DMS114 treated with DMSO at 0.1 percent for 48 hours (cell line): ENCODE data around the gene VCAM1.
"Not testable (repeated sequence)": the region's sequence is repeated elsewhere in the genome, so short reads cannot be mapped to it uniquely, and the experiment has no call there.

Experiments used
- DNase-seq: peaks from one replicate; lab custom pipeline; 2025; ENCODE audit not compliant: unreplicated experiment; lab: John Stamatoyannopoulos, UW

Gene VCAM1

DNA sequence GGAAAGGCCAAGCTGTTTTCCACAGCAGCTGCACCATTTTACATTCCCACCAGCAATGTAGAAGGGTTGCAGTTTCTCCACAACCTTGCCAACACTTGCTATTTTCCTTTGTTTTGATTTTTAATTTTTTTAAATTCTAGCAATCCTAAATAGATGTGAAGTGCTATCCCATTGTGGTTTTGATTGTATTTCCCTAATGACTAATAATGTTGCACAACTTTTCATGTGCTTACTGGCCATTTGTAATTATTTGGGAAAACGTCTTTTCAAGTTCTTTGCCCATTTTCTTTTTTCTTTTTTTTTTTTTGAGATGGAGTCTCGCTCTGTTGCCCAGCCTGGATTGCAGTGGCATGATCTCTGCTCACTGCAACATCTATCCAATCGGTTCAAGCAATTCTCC is 53.9 kb downstream of the VCAM1 start:
- no peak for DNase-seq

DNA sequence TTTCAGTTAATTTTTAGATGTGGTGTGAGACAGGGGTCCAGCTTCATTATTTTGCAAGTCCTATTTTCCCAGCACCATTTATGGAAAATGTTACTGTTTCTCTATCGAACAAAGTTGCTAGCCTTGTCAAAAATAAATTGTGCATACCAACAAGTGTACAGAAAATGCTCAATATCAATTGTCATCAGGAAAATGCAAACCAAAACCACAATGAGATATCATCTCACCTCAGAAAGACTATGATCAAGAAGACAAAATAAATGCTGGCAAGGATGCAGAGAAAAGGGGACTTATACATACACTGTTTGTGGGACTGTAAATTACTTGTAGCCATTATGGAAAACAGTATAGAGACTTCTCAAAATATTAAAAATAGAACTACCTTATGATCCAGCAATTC is 54.8 kb downstream of the VCAM1 start:
- DNase-seq: no peak

DNA sequence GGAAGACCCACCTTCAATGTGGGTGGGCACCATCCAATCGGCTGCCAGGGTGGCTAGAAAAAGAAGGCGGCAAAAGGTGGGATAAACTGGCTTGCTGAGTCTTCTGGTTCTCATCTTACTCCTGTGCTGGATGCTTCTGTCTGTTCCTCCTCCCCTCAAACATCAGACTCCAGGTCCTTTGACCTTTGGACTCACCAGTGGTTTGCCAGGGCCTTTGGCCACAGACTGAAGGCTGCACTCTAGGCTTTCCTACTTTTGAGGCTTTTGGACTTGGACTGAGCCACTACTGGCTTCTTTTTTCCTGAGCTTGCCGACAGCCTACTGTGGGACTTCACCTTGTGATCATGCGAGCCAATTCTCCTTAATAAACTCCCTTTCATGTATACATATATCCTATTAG is 55.9 kb downstream of the VCAM1 start:
- no peak for DNase-seq

DNA sequence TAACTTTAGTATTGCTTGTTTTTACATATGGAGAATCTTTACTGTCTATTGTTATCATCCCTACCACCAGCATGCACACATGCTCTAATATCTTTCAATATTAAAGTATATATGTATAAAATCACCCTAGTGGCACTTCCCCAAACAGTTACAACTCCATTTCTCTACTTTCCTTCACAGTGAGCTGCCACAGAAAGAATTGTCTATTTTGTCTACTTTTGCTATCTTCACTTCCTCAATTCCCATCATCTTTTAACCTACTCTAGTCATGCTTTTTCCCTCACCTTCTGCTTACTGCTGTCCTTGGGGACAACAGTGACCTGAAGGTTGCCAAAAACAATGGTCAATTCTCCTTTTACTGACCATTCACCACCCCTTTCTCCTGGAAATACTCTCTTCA is 59.2 kb downstream of the VCAM1 start:
- DNase-seq: no peak

DNA sequence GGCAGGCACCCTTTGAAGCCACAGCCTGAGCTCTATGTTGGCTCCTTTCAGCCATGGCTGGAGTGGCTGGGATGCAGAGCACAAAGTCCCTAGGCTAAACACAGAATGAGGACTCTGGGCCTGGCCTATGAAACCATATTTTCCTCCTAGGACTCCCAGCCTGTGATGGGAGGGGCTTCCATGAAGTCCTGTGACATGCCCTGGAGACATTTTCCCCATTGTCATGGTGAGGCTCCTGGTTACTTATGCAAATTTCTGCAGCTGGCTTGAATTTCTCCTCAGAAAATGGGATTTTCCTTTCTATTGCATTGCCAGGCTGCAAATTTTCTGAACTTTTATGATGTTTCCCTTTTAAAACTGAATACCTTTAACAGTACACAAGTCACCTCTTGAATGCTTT is 61.3 kb downstream of the VCAM1 start:
- no peak for DNase-seq

DNA sequence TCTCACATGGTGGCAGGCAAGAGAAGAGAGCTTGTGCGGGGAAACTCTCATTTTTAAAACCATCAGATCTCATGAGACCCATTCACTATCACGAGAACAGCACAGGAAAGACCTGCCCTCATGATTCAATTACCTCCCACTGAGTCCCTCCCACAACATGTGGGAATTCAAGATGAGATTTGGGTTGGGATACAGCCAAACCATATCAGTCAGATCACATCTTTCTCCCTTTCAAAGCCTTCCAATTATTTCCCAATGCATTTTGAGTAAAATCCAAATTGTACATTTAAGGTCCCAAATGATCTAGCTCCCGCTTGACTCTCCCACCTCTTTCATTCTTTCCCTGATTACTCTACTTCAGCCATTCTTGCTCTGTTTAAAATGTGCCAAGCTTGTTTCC is 62.2 kb downstream of the VCAM1 start:
- DNase-seq: not testable (repeated sequence)

DNA sequence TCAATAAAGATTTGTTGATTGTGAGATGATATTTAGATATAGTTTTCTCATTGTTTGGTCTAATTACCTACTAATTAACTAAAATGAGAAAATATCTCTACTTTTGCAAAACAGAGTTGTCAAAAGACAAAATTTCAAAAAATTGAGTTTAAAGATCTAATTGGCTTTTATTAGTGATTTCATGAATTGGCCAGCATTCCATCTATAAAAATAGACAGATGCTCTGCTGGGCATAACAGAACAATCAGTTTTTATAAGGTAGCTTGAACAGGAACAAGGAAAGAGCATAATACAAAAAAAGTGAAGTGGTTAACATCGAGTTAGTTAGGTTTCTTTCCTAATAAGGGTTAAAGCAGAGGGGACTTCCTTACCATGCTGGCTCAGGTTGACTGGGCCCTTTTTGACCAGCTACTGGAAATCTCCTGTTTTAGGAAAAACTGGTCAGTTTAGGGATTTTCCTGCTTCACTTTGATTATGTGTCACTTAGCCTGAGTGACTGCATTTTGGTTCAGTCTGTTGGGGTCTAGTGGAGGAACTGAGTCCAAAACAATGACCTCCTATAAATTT is 63.0 kb downstream of the VCAM1 start:
- no peak for DNase-seq

DNA sequence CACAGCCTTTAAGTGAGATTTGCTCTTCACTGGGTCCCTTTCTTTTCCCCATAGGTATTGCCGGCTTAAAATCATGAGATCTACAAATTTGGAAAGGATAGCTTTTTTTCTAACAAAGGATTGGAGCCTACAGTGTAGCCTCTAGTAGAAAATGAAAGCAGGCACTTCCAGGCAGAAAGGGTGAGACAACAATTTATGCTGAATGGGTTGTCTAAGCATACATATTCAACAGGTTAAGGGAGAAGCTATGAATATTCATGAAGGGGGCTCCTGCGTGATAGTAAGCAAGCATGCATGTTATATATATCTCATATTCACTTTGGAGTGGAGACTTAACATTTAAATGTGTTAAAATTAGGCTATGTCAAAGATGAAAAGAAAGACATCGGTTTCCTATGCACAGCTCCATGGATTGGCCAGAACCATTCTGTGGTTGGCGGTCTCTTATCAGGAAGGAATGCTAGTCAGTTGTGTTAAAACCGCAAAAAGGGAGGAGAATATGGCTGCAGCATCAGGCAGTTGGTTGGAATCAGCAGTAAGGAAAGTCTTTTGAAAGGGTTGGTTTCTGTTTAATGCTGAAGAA is 66.0 kb downstream of the VCAM1 start:
- no peak for DNase-seq

DNA sequence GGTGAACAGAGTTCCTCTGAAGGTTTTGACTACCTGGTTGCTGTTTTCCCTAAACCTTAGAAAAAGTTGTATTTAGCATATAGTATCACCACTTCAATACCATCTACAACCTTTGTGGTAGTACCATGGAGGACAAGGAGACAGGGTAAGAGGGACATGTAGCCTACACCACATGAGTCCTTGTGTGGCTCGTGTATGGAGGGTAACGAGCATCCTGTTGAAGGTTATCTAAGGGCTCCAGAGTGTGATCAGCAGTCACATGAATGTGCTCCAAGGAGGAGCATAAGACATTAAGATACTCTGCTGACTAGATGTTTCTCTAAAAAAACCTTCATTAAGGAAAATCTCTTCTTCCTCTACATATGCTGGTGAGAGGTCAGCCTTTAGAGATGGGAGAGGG is 67.3 kb downstream of the VCAM1 start:
- no peak for DNase-seq
